ENCODE results near the gene API5.
"Not testable (repeated sequence)": the region's sequence is repeated elsewhere in the genome, so short reads cannot be mapped to it uniquely, and the experiment has no call there.

The API5 gene

DNA sequence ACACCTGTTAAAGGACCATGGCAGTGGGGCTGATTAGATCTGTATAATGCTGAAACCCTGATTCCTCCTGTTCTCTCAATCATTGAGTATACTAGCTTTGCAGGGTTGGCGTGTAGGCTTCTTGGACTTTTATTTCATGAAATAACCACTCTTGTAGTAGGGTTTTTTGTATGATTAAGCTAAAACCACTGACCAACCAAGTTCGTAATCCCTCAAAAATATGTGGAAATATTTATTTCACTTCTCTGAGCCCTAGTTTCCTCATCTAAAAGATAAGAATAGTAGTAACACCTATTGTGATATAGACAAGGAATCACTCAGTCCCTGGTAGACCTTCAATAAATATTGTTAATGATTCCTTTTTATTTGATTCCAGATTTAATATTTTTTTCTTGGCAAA, 4.2 kb downstream of the API5 start:
- no peak overlapping the region for H3K9ac ChIP-seq (ENCODE audit: low read depth, low read length)
- no peaks in the 10 kb centered on the region for H3K9me3 ChIP-seq (ENCODE audit: insufficient read depth, low read depth, low read length)
- H3K27ac ChIP-seq (ENCODE audit: low read depth, low read length) = no peak overlapping the region
- H3K27me3 ChIP-seq (ENCODE audit: insufficient read depth, low read length) = no peaks in the 10 kb centered on the region
- no peak overlapping the region for H3K4me3 ChIP-seq (ENCODE audit: low read length)
- peaks cover 38% of the 10 kb centered on the region for H3K36me3 ChIP-seq (ENCODE audit: insufficient read depth, low read length)
- no CpG with 5 or more reads among the region's 2 CpGs for WGBS
- peaks cover 9% of the 10 kb centered on the region; the same call in 1 of the 2 replicates for H3K4me1 ChIP-seq (ENCODE audit: insufficient read depth, low read length)

DNA sequence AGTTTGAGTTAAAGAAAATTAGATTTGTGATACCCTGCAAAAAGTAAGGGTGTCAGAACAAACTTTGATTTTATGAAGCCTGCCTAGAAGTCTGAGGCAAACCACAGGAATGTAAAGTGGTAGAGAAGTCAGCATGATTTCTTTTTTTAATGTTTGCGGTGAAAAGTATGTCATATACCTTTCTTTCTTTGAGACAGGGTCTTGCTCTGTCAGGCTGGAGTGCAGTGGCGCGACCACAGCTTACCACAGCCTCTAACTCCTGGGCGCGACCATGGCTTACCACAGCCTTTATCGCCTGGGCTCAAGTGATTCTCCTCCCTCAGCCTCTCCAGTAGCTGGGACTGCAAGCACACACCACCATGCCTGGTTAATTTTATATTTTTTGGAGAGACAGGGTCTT, 4.7 kb downstream of the API5 start:
- H3K27me3 ChIP-seq (ENCODE audit: insufficient read depth, low read length) = no peaks in the 10 kb centered on the region
- H3K9me3 ChIP-seq (ENCODE audit: insufficient read depth, low read depth, low read length) = no peaks in the 10 kb centered on the region
- peaks cover 8% of the 10 kb centered on the region; the same call in 1 of the 2 replicates for H3K4me1 ChIP-seq (ENCODE audit: insufficient read depth, low read length)
- no peak overlapping the region for H3K9ac ChIP-seq (ENCODE audit: low read depth, low read length)
- H3K4me3 ChIP-seq (ENCODE audit: low read length) = no peak overlapping the region
- peaks cover 42% of the 10 kb centered on the region for H3K36me3 ChIP-seq (ENCODE audit: insufficient read depth, low read length)
- 94% methylated on average over 6 of the region's 6 CpGs for WGBS
- no peak overlapping the region for H3K27ac ChIP-seq (ENCODE audit: low read depth, low read length)

- Histone ChIP-seq H3K27me3 (ENCODE audit: insufficient read depth, low read length) (no peaks in the 10 kb centered on the region), H3K9me3 (ENCODE audit: insufficient read depth, low read depth, low read length) (no peaks in the 10 kb centered on the region), H3K4me3 (ENCODE audit: low read length) (no peak overlapping the region), H3K4me1 (ENCODE audit: insufficient read depth, low read length) (no peaks in the 10 kb centered on the region), H3K9ac (ENCODE audit: low read depth, low read length) (no peak overlapping the region), H3K27ac (ENCODE audit: low read depth, low read length) (no peak overlapping the region), H3K36me3 (ENCODE audit: insufficient read depth, low read length) (peaks cover 100% of the 10 kb centered on the region)
- 93% methylated on average over 2 of the region's 2 CpGs for WGBS
These were observed 16.2 kb downstream of the API5 start for GRCh38 chr11:43327987-43328386.

- Histone ChIP-seq H3K9me3 (ENCODE audit: insufficient read depth, low read depth, low read length) (no peaks in the 10 kb centered on the region), H3K27me3 (ENCODE audit: insufficient read depth, low read length) (no peaks in the 10 kb centered on the region), H3K4me1 (ENCODE audit: insufficient read depth, low read length) (no peaks in the 10 kb centered on the region), H3K4me3 (ENCODE audit: low read length) (no peak overlapping the region), H3K9ac (ENCODE audit: low read depth, low read length) (no peak overlapping the region), H3K36me3 (ENCODE audit: insufficient read depth, low read length) (peaks cover 100% of the 10 kb centered on the region), H3K27ac (ENCODE audit: low read depth, low read length) (no peak overlapping the region)
- WGBS = 90% methylated on average over 2 of the region's 2 CpGs
These were observed 16.7 kb downstream of the API5 start for GRCh38 chr11:43328482-43328881.

DNA sequence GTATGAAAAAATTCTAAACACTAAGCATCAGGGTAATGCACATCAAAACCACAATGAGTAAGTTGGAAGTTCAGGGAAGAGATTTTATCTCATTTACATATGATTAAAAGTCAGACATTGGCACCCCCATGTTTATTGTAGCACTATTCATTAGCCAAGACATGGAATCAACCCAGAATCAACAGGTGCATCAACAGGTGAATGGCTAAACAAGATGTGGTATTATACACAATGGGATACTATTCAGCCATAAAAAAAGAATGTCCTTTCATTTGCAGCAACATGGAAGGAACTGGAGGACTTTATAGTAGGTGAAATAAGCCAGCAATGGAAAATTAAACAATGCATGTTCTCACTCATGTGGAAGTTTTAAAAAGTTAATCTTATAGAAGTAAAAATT, 29.4 kb downstream of the API5 start:
- Histone ChIP-seq H3K9me3 (ENCODE audit: insufficient read depth, low read depth, low read length) (0 out of 2 replicates have a peak, but pooled peaks cover 2% of the 10 kb centered on the region), H3K27ac (ENCODE audit: low read depth, low read length) (no peak overlapping the region), H3K4me3 (ENCODE audit: low read length) (no peak overlapping the region), H3K4me1 (ENCODE audit: insufficient read depth, low read length) (no peaks in the 10 kb centered on the region), H3K27me3 (ENCODE audit: insufficient read depth, low read length) (no peaks in the 10 kb centered on the region), H3K36me3 (ENCODE audit: insufficient read depth, low read length) (peaks cover 62% of the 10 kb centered on the region), H3K9ac (ENCODE audit: low read depth, low read length) (no peak overlapping the region)

DNA sequence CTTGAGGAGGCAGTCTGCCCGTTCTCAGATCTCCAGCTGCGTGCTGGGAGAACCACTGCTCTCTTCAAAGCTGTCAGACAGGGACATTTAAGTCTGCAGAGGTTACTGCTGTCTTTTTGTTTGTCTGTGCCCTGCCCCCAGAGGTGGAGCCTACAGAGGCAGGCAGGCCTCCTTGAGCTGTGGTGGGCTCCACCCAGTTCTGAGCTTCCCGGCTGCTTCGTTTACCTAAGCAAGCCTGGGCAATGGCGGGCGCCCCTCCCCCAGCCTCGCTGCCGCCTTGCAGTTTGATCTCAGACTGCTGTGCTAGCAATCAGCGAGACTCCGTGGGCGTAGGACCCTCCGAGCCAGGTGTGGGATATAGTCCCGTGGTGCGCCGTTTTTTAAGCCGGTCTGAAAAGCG, 39.6 kb downstream of the API5 start:
- not testable (repeated sequence) for H3K9ac ChIP-seq (ENCODE audit: low read depth, low read length); H3K27ac ChIP-seq (ENCODE audit: low read depth, low read length); H3K36me3 ChIP-seq (ENCODE audit: insufficient read depth, low read length); H3K27me3 ChIP-seq (ENCODE audit: insufficient read depth, low read length); H3K9me3 ChIP-seq (ENCODE audit: insufficient read depth, low read depth, low read length); H3K4me3 ChIP-seq (ENCODE audit: low read length); H3K4me1 ChIP-seq (ENCODE audit: insufficient read depth, low read length)
- no CpG with 5 or more reads among the region's 17 CpGs for WGBS

DNA sequence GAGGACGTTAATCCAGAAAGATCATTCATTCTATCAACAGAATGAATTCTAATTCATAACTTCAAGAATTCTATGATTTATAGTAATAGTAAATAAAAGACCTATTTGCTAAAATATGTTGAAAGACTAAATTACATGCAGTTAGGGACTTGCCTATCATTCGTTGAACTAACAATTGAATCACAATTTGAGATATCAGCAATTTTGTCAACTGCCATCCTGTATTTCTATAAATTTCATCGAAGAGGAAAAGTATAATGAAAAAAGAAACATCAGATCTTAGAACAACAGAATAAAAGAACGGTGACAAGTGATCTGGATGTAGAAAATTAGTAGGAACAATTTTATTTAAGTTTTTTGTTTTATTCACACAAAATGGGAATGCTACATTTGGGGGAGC, 42.5 kb downstream of the API5 start:
- no CpG with 5 or more reads among the region's 4 CpGs for WGBS
- no peak overlapping the region for H3K9ac ChIP-seq (ENCODE audit: low read depth, low read length)
- no peaks in the 10 kb centered on the region for H3K36me3 ChIP-seq (ENCODE audit: insufficient read depth, low read length)
- no peak overlapping the region for H3K4me3 ChIP-seq (ENCODE audit: low read length)
- peaks cover 16% of the 10 kb centered on the region for H3K4me1 ChIP-seq (ENCODE audit: insufficient read depth, low read length)
- 0 out of 2 replicates have a peak, but pooled peaks cover 4% of the 10 kb centered on the region for H3K9me3 ChIP-seq (ENCODE audit: insufficient read depth, low read depth, low read length)
- no peak overlapping the region for H3K27ac ChIP-seq (ENCODE audit: low read depth, low read length)
- no peaks in the 10 kb centered on the region for H3K27me3 ChIP-seq (ENCODE audit: insufficient read depth, low read length)

DNA sequence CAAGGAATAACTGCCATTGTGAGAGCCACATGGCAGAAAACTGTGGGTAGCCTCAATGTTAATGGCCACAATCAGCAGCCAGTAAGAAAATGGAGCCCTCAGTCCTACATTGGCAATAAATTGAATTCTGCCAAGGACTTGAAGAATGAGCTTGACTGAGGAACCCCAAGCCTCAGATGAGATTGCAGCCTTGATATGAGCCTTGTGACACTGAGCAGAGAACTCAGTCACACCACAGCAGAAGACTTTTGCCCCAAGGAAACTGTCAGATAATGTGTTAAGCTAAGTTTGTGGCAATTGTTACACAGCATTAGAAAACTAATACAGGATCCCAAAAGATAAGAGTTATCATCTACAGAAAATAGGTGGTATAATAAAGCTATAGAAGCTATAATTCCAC, 44.5 kb downstream of the API5 start:
- peaks cover 29% of the 10 kb centered on the region for H3K4me1 ChIP-seq (ENCODE audit: insufficient read depth, low read length)
- H3K4me3 ChIP-seq (ENCODE audit: low read length) = no peak overlapping the region
- H3K9me3 ChIP-seq (ENCODE audit: insufficient read depth, low read depth, low read length) = 0 out of 2 replicates have a peak, but pooled peaks cover 4% of the 10 kb centered on the region
- no peaks in the 10 kb centered on the region for H3K27me3 ChIP-seq (ENCODE audit: insufficient read depth, low read length)
- 0 out of 2 replicates have a peak, but pooled peaks cover 3% of the 10 kb centered on the region for H3K36me3 ChIP-seq (ENCODE audit: insufficient read depth, low read length)
- H3K9ac ChIP-seq (ENCODE audit: low read depth, low read length) = no peak overlapping the region
- H3K27ac ChIP-seq (ENCODE audit: low read depth, low read length) = no peak overlapping the region

- H3K4me1 ChIP-seq (ENCODE audit: insufficient read depth, low read length) = peaks cover 19% of the 10 kb centered on the region
- peak overlapping the region; percentile 14; the same call in 1 of the 2 replicates for H3K27ac ChIP-seq (ENCODE audit: low read depth, low read length)
- H3K9ac ChIP-seq (ENCODE audit: low read depth, low read length) = peak overlapping the region; percentile 96
- H3K9me3 ChIP-seq (ENCODE audit: insufficient read depth, low read depth, low read length) = no peaks in the 10 kb centered on the region
- 0 out of 2 replicates have a peak, but pooled peaks cover 7% of the 10 kb centered on the region for H3K36me3 ChIP-seq (ENCODE audit: insufficient read depth, low read length)
- peak overlapping the region; percentile 78 for H3K4me3 ChIP-seq (ENCODE audit: low read length)
- H3K27me3 ChIP-seq (ENCODE audit: insufficient read depth, low read length) = no peaks in the 10 kb centered on the region
- 18% methylated on average over 15 of the region's 16 CpGs for WGBS
These were observed 46.5 kb downstream of the API5 start for GRCh38 chr11:43358279-43358800.

DNA sequence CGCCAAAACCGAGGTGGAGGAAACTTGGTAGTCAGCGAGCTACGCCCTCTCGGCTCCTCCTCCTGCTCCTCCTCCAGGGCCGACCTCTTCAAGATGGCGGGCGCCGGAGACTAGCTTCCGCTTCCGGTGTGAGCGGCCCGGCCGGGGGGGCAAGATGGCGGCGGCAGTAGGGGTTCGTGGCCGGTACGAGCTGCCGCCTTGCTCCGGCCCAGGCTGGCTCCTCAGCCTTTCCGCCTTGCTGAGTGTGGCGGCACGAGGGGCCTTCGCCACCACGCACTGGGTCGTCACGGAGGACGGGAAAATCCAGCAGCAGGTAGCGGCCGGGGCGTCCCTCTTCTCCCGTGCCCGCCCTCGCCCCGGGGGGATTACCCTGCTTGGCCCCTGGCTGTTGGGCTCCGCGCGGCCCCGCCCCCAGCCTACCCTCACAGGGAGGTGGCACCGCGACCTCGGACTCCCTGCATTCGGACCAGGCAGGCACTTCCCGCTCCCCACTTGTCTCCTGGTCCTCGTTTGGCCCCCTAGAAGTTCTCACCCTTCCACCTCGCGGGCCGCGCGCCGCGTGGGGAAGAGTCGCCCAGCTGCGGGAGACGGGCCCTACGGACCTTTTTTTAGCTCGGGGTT, 47.1 kb downstream of the API5 start, which contains the start of gene TTC17:
Gene TTC17, plus strand, starts transcription at position 120 of the 621 bp plus-strand sequence. Its CDS starts 35 bp downstream, at position 155.
- Histone ChIP-seq H3K36me3 (ENCODE audit: insufficient read depth, low read length) (peaks cover 10% of the 10 kb centered on the region; the same call in 1 of the 2 replicates), H3K4me3 (ENCODE audit: low read length) (peak within 1 kb of the TSS; percentile 78), H3K9me3 (ENCODE audit: insufficient read depth, low read depth, low read length) (no peaks in the 10 kb centered on the region), H3K4me1 (ENCODE audit: insufficient read depth, low read length) (peaks cover 19% of the 10 kb centered on the region), H3K27ac (ENCODE audit: low read depth, low read length) (peak within 1 kb of the TSS; percentile 89), H3K9ac (ENCODE audit: low read depth, low read length) (peak within 1 kb of the TSS; percentile 96), H3K27me3 (ENCODE audit: insufficient read depth, low read length) (no peaks in the 10 kb centered on the region)
- under 1% methylated on average over 58 of the region's 58 CpGs for WGBS

DNA sequence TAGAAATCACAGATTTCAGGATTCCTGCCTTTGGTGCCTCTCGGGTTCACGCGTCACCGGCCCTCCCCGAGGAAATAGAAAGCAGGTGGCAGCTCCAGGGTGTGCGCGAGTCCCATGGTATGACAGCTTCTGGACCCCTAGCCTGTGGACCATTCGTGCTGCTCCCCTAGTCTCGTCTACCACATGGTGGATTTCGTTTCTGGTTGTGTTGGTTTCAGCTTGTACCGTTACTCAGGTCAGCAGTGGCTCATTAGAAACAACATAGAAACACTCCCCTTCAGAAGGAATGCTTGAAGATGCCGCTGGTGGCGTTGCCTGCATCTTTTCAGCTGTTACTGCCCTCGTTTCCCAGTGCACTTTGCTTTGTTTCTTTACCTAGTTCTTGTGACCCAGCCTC, 47.6 kb downstream of the API5 start:
- H3K9ac ChIP-seq (ENCODE audit: low read depth, low read length) = peak overlapping the region; percentile 96
- WGBS = 0% methylated on average over 14 of the region's 14 CpGs
- H3K4me1 ChIP-seq (ENCODE audit: insufficient read depth, low read length) = peaks cover 19% of the 10 kb centered on the region
- H3K36me3 ChIP-seq (ENCODE audit: insufficient read depth, low read length) = peaks cover 10% of the 10 kb centered on the region; the same call in 1 of the 2 replicates
- H3K9me3 ChIP-seq (ENCODE audit: insufficient read depth, low read depth, low read length) = no peaks in the 10 kb centered on the region
- H3K4me3 ChIP-seq (ENCODE audit: low read length) = peak overlapping the region; percentile 78
- H3K27ac ChIP-seq (ENCODE audit: low read depth, low read length) = peak overlapping the region; percentile 89
- no peaks in the 10 kb centered on the region for H3K27me3 ChIP-seq (ENCODE audit: insufficient read depth, low read length)
